Gastroesophageal sphincter (tissue), 4 donors: Measurements from ENCODE around the gene JAG2. TPM values are rescaled to one million over a fixed set of nuclear protein-coding genes. Genes with fewer than 3 reads are reported as not detected.

Source experiments
- ATAC-seq: fragments of 150-250 bp; one replicate; pipeline ENCODE4 v1.9.1; 2016; ENCODE audit warnings: mild to moderate bottlenecking, moderate library complexity
- H3K27ac ChIP-seq, 4 donors: fragments of 200-600 bp; sonication (generic) in 3 of 4; 1 replicate in 3 of 4; 2 replicates in 1 of 4; pipeline ENCODE4 v1.5.1; 2016 to 2019
- H3K27me3 ChIP-seq: fragments of 200-600 bp; sonication (generic); one replicate; pipeline ENCODE4 v1.5.1; 2019
- H3K36me3 ChIP-seq, 2 donors: fragments of 200-600 bp; sonication (generic); one replicate each; pipeline ENCODE4 v1.5.1; 2019; ENCODE audit warnings: control low read depth in 1 of 2
- H3K4me1 ChIP-seq, 3 donors: fragments of 200-600 bp; sonication (generic); 1 replicate in 2 of 3; 2 replicates in 1 of 3; pipeline ENCODE4 v1.5.1; 2016 to 2019; ENCODE audit warnings: control low read depth in 2 of 3
- H3K4me3 ChIP-seq, 2 donors: fragments of 200-600 bp; sonication (generic); one replicate each; pipeline ENCODE4 v1.5.1; 2019; ENCODE audit warnings: mild to moderate bottlenecking in 1 of 2, moderate library complexity in 1 of 2
- H3K9me3 ChIP-seq, 3 donors: fragments of 200-600 bp; sonication (generic); one replicate each; pipeline ENCODE4 v1.5.1; 2017 to 2019; ENCODE audit warnings: control low read depth in 2 of 3
- CTCF ChIP-seq, 4 experiments: fragments of 200-600 bp in 2 of 4; fragments of 450-650 bp in 2 of 4; sonication (generic) in 1 of 4; IDR thresholded peaks; one replicate each; pipeline ENCODE4 v1.5.1; 2017 to 2019; ENCODE audit warnings: antibody characterized with exemption in 4 of 4, mild to moderate bottlenecking in 2 of 4, moderate library complexity in 2 of 4
- EP300 ChIP-seq: sonication (generic); formaldehyde crosslinking; IDR thresholded peaks from one replicate; pipeline ENCODE4 v1.6.1; 2017; ENCODE audit warnings: antibody characterized with exemption, mild to moderate bottlenecking
- POLR2A ChIP-seq, 2 donors: fragments of 450-650 bp; IDR thresholded peaks; one replicate each; pipeline ENCODE4 v1.6.1; 2017; ENCODE audit warnings: antibody characterized with exemption in 2 of 2, mild to moderate bottlenecking in 2 of 2, moderate library complexity in 1 of 2
- POLR2AphosphoS5 ChIP-seq: sonication (generic); formaldehyde crosslinking; IDR thresholded peaks from one replicate; pipeline ENCODE4 v1.6.1; 2017; ENCODE audit warnings: antibody characterized with exemption
- WGBS, 2 donors: methylation state at CpG; one replicate each; pipeline ENCODE4 v1.1.5; 2018; ENCODE audit warnings: low coverage in 1 of 2; 5-methylcytosine and 5-hydroxymethylcytosine counted together
- total RNA-seq, 4 donors: library from RNA; depleted of rRNA; stranded (reverse); fragments of >200 nt; gene quantifications; one replicate each; pipeline ENCODE4 v1.1.0, GENCODE V29; 2016

Gene JAG2
- total RNA-seq, 4 donors from 2014 or later = 3.7 to 18.8 (median 14.5) TPM

- no CpG with 5 or more reads among the region's 21 CpGs for WGBS, 2 donors
- peaks cover 0 to 64% (median 18%) of the 10 kb centered on the region in 3 donors for H3K4me1 ChIP-seq
- no peak for ATAC-seq
Measured at GRCh38 chr14:105204931-105205672, 36.5 kb upstream of the JAG2 start.

GRCh38 chr14:105204206-105204930, 35.8 kb upstream of the JAG2 start:
- Histone ChIP-seq H3K9me3 (no peaks in the 10 kb centered on the region), H3K27me3 (peaks cover 29% of the 10 kb centered on the region), H3K4me3 (no peak overlapping the region), H3K4me1 (peaks cover 0 to 64% (median 18%) of the 10 kb centered on the region in 3 donors), H3K27ac (no peak overlapping the region), H3K36me3 (peaks cover 0 to 8% of the 10 kb centered on the region in 2 donors)
- TF ChIP-seq POLR2AphosphoS5 (peak; percentile 19), POLR2A (IDR thresholded peaks at IDR 0.05) (no peak)
- WGBS, 2 donors = 51% methylated on average over 14 of the region's 24 CpGs; no CpG with 5 or more reads in 1 of the 2 donors
- peak; percentile 38 for ATAC-seq

More at GRCh38 chr14:105204931-105205672, 36.5 kb upstream of the JAG2 start:
- Histone ChIP-seq H3K27ac (peak overlapping the region in 2 of 4 donors; percentile 5 to 15), H3K27me3 (peaks cover 21% of the 10 kb centered on the region), H3K4me3 (no peak overlapping the region), H3K9me3 (no peaks in the 10 kb centered on the region), H3K36me3 (peaks cover 0 to 15% of the 10 kb centered on the region in 2 donors)
- TF ChIP-seq POLR2AphosphoS5 (no peak), CTCF (IDR thresholded peaks at IDR 0.05) (no peak), POLR2A (IDR thresholded peaks at IDR 0.05) (no peak), EP300 (no peak)

- TF ChIP-seq CTCF (IDR thresholded peaks at IDR 0.05) (no peak), POLR2A (IDR thresholded peaks at IDR 0.05) (no peak)
Measured at GRCh38 chr14:105203701-105204100, 35.1 kb upstream of the JAG2 start.

GRCh38 chr14:105203057-105203531, 34.5 kb upstream of the JAG2 start:
- WGBS, 2 donors = 0% methylated on average over 1 to 2 of the region's 18 CpGs
- TF ChIP-seq POLR2AphosphoS5 (no peak), EP300 (no peak), POLR2A (IDR thresholded peaks at IDR 0.05) (no peak), CTCF (IDR thresholded peaks at IDR 0.05) (peak in 3 of 4 experiments; percentile 87 to 98 (median 93))
- Histone ChIP-seq H3K27me3 (peaks cover 41% of the 10 kb centered on the region), H3K36me3 (no peaks in the 10 kb centered on the region), H3K9me3 (no peaks in the 10 kb centered on the region), H3K27ac (no peak overlapping the region), H3K4me1 (peaks cover 0 to 70% (median 18%) of the 10 kb centered on the region in 3 donors), H3K4me3 (no peak overlapping the region)
- peak; percentile 65 for ATAC-seq

More at GRCh38 chr14:105203701-105204100, 35.1 kb upstream of the JAG2 start:
- Histone ChIP-seq H3K9me3 (no peaks in the 10 kb centered on the region), H3K4me1 (peaks cover 0 to 67% (median 18%) of the 10 kb centered on the region in 3 donors), H3K27me3 (peaks cover 35% of the 10 kb centered on the region), H3K27ac (no peak overlapping the region), H3K4me3 (no peak overlapping the region), H3K36me3 (peaks cover 0 to 1% of the 10 kb centered on the region in 2 donors)
- no peak for ATAC-seq
- WGBS, 2 donors = no CpG with 5 or more reads among the region's 6 CpGs

GRCh38 chr14:105201925-105202513, 33.4 kb upstream of the JAG2 start:
- TF ChIP-seq EP300 (no peak), CTCF (IDR thresholded peaks at IDR 0.05) (no peak), POLR2AphosphoS5 (no peak)
- Histone ChIP-seq H3K4me3 (no peak overlapping the region), H3K27ac (peak overlapping the region in 2 of 4 donors; percentile 20 to 33), H3K4me1 (peaks cover 0 to 75% (median 19%) of the 10 kb centered on the region in 3 donors), H3K27me3 (peaks cover 52% of the 10 kb centered on the region), H3K9me3 (no peaks in the 10 kb centered on the region), H3K36me3 (no peaks in the 10 kb centered on the region)
- 100% methylated on average over 1 of the region's 20 CpGs; no CpG with 5 or more reads in 1 of the 2 donors for WGBS, 2 donors
- ATAC-seq = no peak
